H1 (cell line): ENCODE measurements around the gene ZNF586. TPM values are rescaled to one million over a fixed set of nuclear protein-coding genes. Genes with fewer than 3 reads are reported as not detected.

Experiments
- CTCF ChIA-PET: fragments of 300-600 bp; sonication (Branson Sonifier 250); formaldehyde crosslinking; loops from one replicate; lab custom pipeline; 2021; ENCODE audit not compliant: partially characterized antibody; lab: Charles Lee
- POLR2A ChIA-PET: fragments of 300-600 bp; sonication (Branson Sonifier 250); formaldehyde crosslinking; loops from one replicate; lab custom pipeline; 2021; ENCODE audit warnings: inconsistent platforms; ENCODE audit not compliant: partially characterized antibody; lab: Charles Lee
- DNase-seq, 2 experiments: peaks; one replicate each; pipeline versions ENCODE4 v3.0.0 to v3.0.0-alpha.2; 2010 to 2022; ENCODE audit warnings: low spot score in 2 of 2, low read depth in 1 of 2, mixed read lengths in 1 of 2
- FAIRE-seq: peaks from 2 replicates; lab custom pipeline; 2011; peaks lifted over from hg19 to GRCh38; lab: Jason Lieb, UNC
- H2AFZ ChIP-seq: 2 replicates; pipeline ENCODE4 v1.8.1; 2012; ENCODE audit warnings: low read length, inconsistent platforms
- H2AK5ac ChIP-seq: 2 replicates; pipeline ENCODE4 v1.6.1; 2013; ENCODE audit warnings: low read depth, low read length
- H2BK120ac ChIP-seq: replicated peaks from 2 replicates; pipeline ENCODE3; 2013; ENCODE audit warnings: low read depth, low read length, inconsistent platforms
- H2BK12ac ChIP-seq: 2 replicates; pipeline ENCODE4 v1.6.1; 2013; ENCODE audit warnings: low read depth, low read length
- H2BK15ac ChIP-seq: 2 replicates; pipeline ENCODE4 v1.6.1; 2013; ENCODE audit warnings: low read length
- H2BK20ac ChIP-seq: 2 replicates; pipeline ENCODE4 v1.6.1; 2013; ENCODE audit warnings: low read length
- H2BK5ac ChIP-seq: 2 replicates; pipeline ENCODE4 v1.6.1; 2013; ENCODE audit warnings: low read depth, low read length
- H3K14ac ChIP-seq: 2 replicates; pipeline ENCODE4 v1.6.1; 2013; ENCODE audit warnings: inconsistent platforms; ENCODE audit not compliant: insufficient read length
- H3K18ac ChIP-seq: 2 replicates; pipeline ENCODE4 v1.6.1; 2013; ENCODE audit warnings: low read length; ENCODE audit errors: extremely low read depth
- H3K23ac ChIP-seq: 2 replicates; pipeline ENCODE4 v1.6.1; 2013; ENCODE audit warnings: inconsistent platforms; ENCODE audit not compliant: insufficient read length
- H3K23me2 ChIP-seq: 2 replicates; pipeline ENCODE4 v1.6.1; 2013; ENCODE audit warnings: low read depth, low read length
- H3K27ac ChIP-seq: 2 replicates; pipeline ENCODE4 v1.6.1; 2011; ENCODE audit warnings: low read depth, low read length, inconsistent platforms
- H3K27me3 ChIP-seq, 4 experiments: replicated peaks in 1 of 4; 1 replicate in 1 of 4; 2 replicates in 3 of 4; pipeline versions ENCODE4 v1.6.1 to v1.8.1; 2011 to 2013; ENCODE audit warnings: low read length in 3 of 4, mild to moderate bottlenecking in 3 of 4, inconsistent platforms in 2 of 4, mixed read lengths in 2 of 4, moderate library complexity in 1 of 4; ENCODE audit not compliant: control insufficient read depth in 3 of 4, insufficient read depth in 3 of 4; ENCODE audit errors: extremely low read depth in 1 of 4
- H3K36me3 ChIP-seq, 4 experiments: 2 replicates each; pipeline versions ENCODE4 v1.6.1 to v1.8.1; 2011 to 2013; ENCODE audit warnings: mild to moderate bottlenecking in 4 of 4, low read length in 3 of 4, moderate library complexity in 2 of 4, control low read depth in 1 of 4, inconsistent platforms in 1 of 4; ENCODE audit not compliant: insufficient read depth in 4 of 4, control insufficient read depth in 2 of 4
- H3K4ac ChIP-seq: replicated peaks from 2 replicates; pipeline ENCODE3; 2013; ENCODE audit warnings: low read length, low read depth, mixed read lengths, inconsistent platforms; ENCODE audit not compliant: insufficient read length
- H3K4me1 ChIP-seq, 4 experiments: replicated peaks in 1 of 4; 1 replicate in 1 of 4; 2 replicates in 3 of 4; pipeline versions ENCODE4 v1.6.1 to v1.8.1; 2011 to 2013; ENCODE audit warnings: low read length in 3 of 4, inconsistent platforms in 2 of 4, mixed read lengths in 1 of 4; ENCODE audit not compliant: insufficient read depth in 4 of 4, control insufficient read depth in 3 of 4
- H3K4me2 ChIP-seq, 2 experiments: 2 replicates each; pipeline versions ENCODE4 v1.6.1 to v1.8.1; 2011 to 2013; ENCODE audit warnings: low read depth in 2 of 2, low read length in 2 of 2, control low read depth in 1 of 2, inconsistent platforms in 1 of 2, mild to moderate bottlenecking in 1 of 2; ENCODE audit not compliant: insufficient read depth in 1 of 2
- H3K4me3 ChIP-seq, 4 experiments: fragments of 200-600, 300-600 bp in 1 of 4; sonication (generic), shearing (Covaris generic), sonication (Bioruptor Twin) in 1 of 4; 2 replicates each; pipeline versions ENCODE4 v1.5.1 to v1.8.1; 2011 to 2016; ENCODE audit warnings: low read length in 4 of 4, low read depth in 3 of 4, control low read depth in 2 of 4, inconsistent platforms in 2 of 4, mild to moderate bottlenecking in 2 of 4, mixed read lengths in 1 of 4, moderate library complexity in 1 of 4; ENCODE audit not compliant: insufficient read depth in 2 of 4; ENCODE audit errors: extremely low read depth in 1 of 4
- H3K56ac ChIP-seq: replicated peaks from 2 replicates; pipeline ENCODE3; 2013; ENCODE audit warnings: low read depth, mild to moderate bottlenecking, mixed read lengths, low read length, inconsistent platforms; ENCODE audit not compliant: insufficient read length
- H3K79me1 ChIP-seq: 2 replicates; pipeline ENCODE4 v1.6.1; 2013; ENCODE audit warnings: low read depth, low read length, control low read depth
- H3K79me2 ChIP-seq, 2 experiments: 2 replicates each; pipeline versions ENCODE4 v1.6.1 to v1.8.1; 2012 to 2013; ENCODE audit warnings: low read length in 2 of 2, mild to moderate bottlenecking in 2 of 2, inconsistent platforms in 1 of 2; ENCODE audit not compliant: insufficient read depth in 2 of 2, control insufficient read depth in 1 of 2
- H3K9ac ChIP-seq, 4 experiments: replicated peaks in 1 of 4; 1 replicate in 1 of 4; 2 replicates in 3 of 4; pipeline versions ENCODE4 v1.6.1 to v1.8.1; 2011 to 2013; ENCODE audit warnings: low read depth in 3 of 4, low read length in 3 of 4, control low read depth in 2 of 4, mild to moderate bottlenecking in 2 of 4, moderate library complexity in 2 of 4, inconsistent platforms in 1 of 4; ENCODE audit errors: extremely low read depth in 1 of 4
- H3K9me3 ChIP-seq, 2 experiments: 2 replicates each; pipeline versions ENCODE4 v1.6.1 to v1.8.1; 2012 to 2013; ENCODE audit warnings: mild to moderate bottlenecking in 2 of 2, moderate library complexity in 2 of 2, control low read depth in 1 of 2, inconsistent platforms in 1 of 2, low read depth in 1 of 2, low read length in 1 of 2, mixed read lengths in 1 of 2; ENCODE audit not compliant: insufficient read depth in 2 of 2
- H4K20me1 ChIP-seq, 2 experiments: replicated peaks in 1 of 2; 2 replicates each; pipeline versions ENCODE3 to v1.8.1; 2011 to 2013; ENCODE audit warnings: inconsistent platforms in 2 of 2, low read length in 2 of 2, mild to moderate bottlenecking in 1 of 2; ENCODE audit not compliant: insufficient read depth in 2 of 2, control insufficient read depth in 1 of 2
- H4K5ac ChIP-seq: 2 replicates; pipeline ENCODE4 v1.6.1; 2013; ENCODE audit warnings: low read length, low read depth, mixed read lengths, inconsistent platforms; ENCODE audit not compliant: insufficient read length
- H4K8ac ChIP-seq: 2 replicates; pipeline ENCODE4 v1.8.0; 2013; ENCODE audit warnings: mild to moderate bottlenecking, moderate library complexity, low read length, inconsistent platforms; ENCODE audit not compliant: insufficient read depth; ENCODE audit errors: extremely low read depth
- H4K91ac ChIP-seq: replicated peaks from 2 replicates; pipeline ENCODE3; 2013; ENCODE audit warnings: low read length, mixed read lengths, inconsistent platforms; ENCODE audit not compliant: insufficient read length
- FOSL1 ChIP-seq: IDR thresholded peaks from 2 replicates; pipeline ENCODE4 v1.6.1; 2011; ENCODE audit warnings: mild to moderate bottlenecking, low read depth, low read length, moderate library complexity; ENCODE audit not compliant: insufficient read depth
- HDAC2 ChIP-seq, 2 experiments: fragments of 300-600 bp in 1 of 2; sonication (generic) in 1 of 2; IDR thresholded peaks; 2 replicates each; pipeline ENCODE4 v1.6.1; 2011 to 2012; ENCODE audit warnings: low read depth in 2 of 2, low read length in 2 of 2, mild to moderate bottlenecking in 2 of 2, moderate library complexity in 2 of 2, borderline replicate concordance in 1 of 2, inconsistent platforms in 1 of 2
- SRF ChIP-seq: IDR thresholded peaks from 2 replicates; pipeline ENCODE4 v1.6.1; 2011; ENCODE audit warnings: mild to moderate bottlenecking, low read depth, low read length, moderate library complexity
- TAF1 ChIP-seq: IDR thresholded peaks from 2 replicates; pipeline ENCODE4 v1.6.1; 2011; ENCODE audit warnings: mild to moderate bottlenecking, low read depth, low read length
- ZNF274 ChIP-seq: IDR thresholded peaks from 2 replicates; pipeline ENCODE4 v1.7.0; 2012; ENCODE audit warnings: low read length, borderline replicate concordance; ENCODE audit errors: extremely low read depth
- WGBS, 2 experiments: shearing (Covaris generic) in 1 of 2; methylation state at CpG; one replicate each; pipeline versions ENCODE4 v1.1.6 to v1.1.7; 2013 to 2015; ENCODE audit warnings: low lambda C conversion rate in 2 of 2, mixed read lengths in 2 of 2, inconsistent platforms in 1 of 2, low coverage in 1 of 2, missing lambda C conversion rate in 1 of 2; ENCODE audit not compliant: insufficient replicate concordance in 2 of 2, insufficient coverage in 1 of 2, insufficient read length in 1 of 2; ENCODE audit errors: extremely low coverage in 1 of 2, missing lambda C conversion rate in 1 of 2; 5-methylcytosine and 5-hydroxymethylcytosine counted together
- polyA plus RNA-seq, 7 experiments: library from polyadenylated mRNA; depleted of rRNA in 3 of 7; stranded (reverse) in 5 of 7; unstranded in 2 of 7; fragments of >200 nt in 5 of 7; fragments of 200-250 nt in 2 of 7; gene quantifications; 1 replicate in 5 of 7; 2 replicates in 1 of 7; 4 replicates in 1 of 7; pipeline versions ENCODE4 v1.2.1 to v1.2.3, GENCODE V29; 2011 to 2013; ENCODE audit warnings: missing spikeins in 2 of 7, mixed read lengths in 2 of 7
- total RNA-seq: library from RNA; stranded (reverse); fragmentation: NEBNext Ultra II Directional; extraction: Animal tissue kit (Norgen Biotek cat#: 25700); gene quantifications from 2 replicates; pipeline ENCODE4 v1.2.1, GENCODE V29; 2021
- TF ChIP-seq, protein P1 (sequence below): IDR thresholded peaks from 2 replicates; pipeline ENCODE4 v1.6.1; 2012; ENCODE audit warnings: low read length, inconsistent platforms
- TF ChIP-seq, protein P2 (sequence below): IDR thresholded peaks from 2 replicates; pipeline ENCODE4 v1.6.1; 2012; ENCODE audit warnings: inconsistent platforms

Gene ZNF586
- total and polyA plus RNA-seq, 2 of the 8 experiments (the other 6 are each of a cell fraction or from before 2014, with no cell fraction given), result 8.1 to 15.5 TPM

DNA sequence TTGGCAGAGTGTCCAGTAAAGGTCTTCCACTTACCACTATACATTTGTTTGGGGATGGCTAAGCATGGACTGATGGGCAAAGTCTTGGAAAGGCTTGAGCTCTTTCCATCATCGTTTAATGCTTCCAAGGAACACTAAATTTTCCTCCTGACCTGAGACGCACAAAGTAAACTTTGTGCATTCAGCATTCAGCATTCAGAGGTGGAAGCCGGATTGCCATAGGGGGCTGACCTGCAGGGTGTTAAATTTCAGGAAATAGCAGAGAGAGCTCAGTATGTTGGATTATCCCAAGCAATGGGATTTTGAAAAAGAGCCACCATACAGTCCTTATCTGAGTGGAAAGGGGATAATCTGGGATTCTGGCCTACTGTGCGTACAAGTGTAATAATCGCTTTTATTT is 31.2 kb downstream of the ZNF586 start:
- Histone ChIP-seq H3K9me3 (no peaks in the 10 kb centered on the region), H3K4me3 (peak overlapping the region in 1 of 4 experiments; percentile 20; a peak in 1 of 8 replicates), H2AFZ (no peak overlapping the region), H3K27me3 (no peaks in the 10 kb centered on the region), H4K20me1 (no peaks in the 10 kb centered on the region), H3K18ac (no peak overlapping the region), H4K5ac (no peak overlapping the region), H3K79me1 (no peaks in the 10 kb centered on the region), H2BK20ac (0 out of 2 replicates have a peak overlapping the region, but pooled peaks have one; percentile 40), H3K56ac (no peak overlapping the region), H3K14ac (no peak overlapping the region), H3K4me2 (peak overlapping the region; percentile 35 to 38; a peak in 3 of 4 replicates), H3K23ac (no peak overlapping the region), H3K79me2 (no peaks in the 10 kb centered on the region), H3K4ac (peak overlapping the region; percentile 8), H4K91ac (no peak overlapping the region), H2BK5ac (peak overlapping the region; percentile 1; the same call in 1 of the 2 replicates), H2BK15ac (no peak overlapping the region), H3K27ac (no peak overlapping the region), H3K23me2 (peaks cover 10% of the 10 kb centered on the region; the same call in 1 of the 2 replicates), H2AK5ac (no peak overlapping the region), H2BK12ac (peak overlapping the region; percentile 60; the same call in 1 of the 2 replicates), H3K36me3 (peaks cover 0 to 5% (median under 1%) of the 10 kb centered on the region in 4 experiments; a peak in 3 of 8 replicates), H4K8ac (no peak overlapping the region), H2BK120ac (no peak overlapping the region), H3K4me1 (peaks cover 6 to 21% (median 15%) of the 10 kb centered on the region in 4 experiments), H3K9ac (no peak overlapping the region)
- ChIA-PET POLR2A (interaction anchor here (0.6 to 3.4 kb wide), 7 partner anchors 14 to 49 kb away, joined by 3 to 10 read pairs (median 6); partner anchors contain the start of genes ZNF552, ZNF586 and ZNF587), CTCF (interaction anchor here (1.7 to 2.7 kb wide), 2 partner anchors 15 to 19 kb away, joined by 4 to 7 read pairs; no protein-coding TSS in a partner anchor)
- TF ChIP-seq SRF, result no peak
- no peak for TF ChIP-seq FOSL1
- TF ChIP-seq, protein P1, sequence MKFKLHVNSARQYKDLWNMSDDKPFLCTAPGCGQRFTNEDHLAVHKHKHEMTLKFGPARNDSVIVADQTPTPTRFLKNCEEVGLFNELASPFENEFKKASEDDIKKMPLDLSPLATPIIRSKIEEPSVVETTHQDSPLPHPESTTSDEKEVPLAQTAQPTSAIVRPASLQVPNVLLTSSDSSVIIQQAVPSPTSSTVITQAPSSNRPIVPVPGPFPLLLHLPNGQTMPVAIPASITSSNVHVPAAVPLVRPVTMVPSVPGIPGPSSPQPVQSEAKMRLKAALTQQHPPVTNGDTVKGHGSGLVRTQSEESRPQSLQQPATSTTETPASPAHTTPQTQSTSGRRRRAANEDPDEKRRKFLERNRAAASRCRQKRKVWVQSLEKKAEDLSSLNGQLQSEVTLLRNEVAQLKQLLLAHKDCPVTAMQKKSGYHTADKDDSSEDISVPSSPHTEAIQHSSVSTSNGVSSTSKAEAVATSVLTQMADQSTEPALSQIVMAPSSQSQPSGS, result no peak
- no peak for TF ChIP-seq TAF1
- TF ChIP-seq HDAC2 (IDR thresholded peaks at IDR 0.05; ENCODE audit: borderline replicate concordance in 1 of 2, low read depth in 2 of 2, low read length in 2 of 2), result no peak
- TF ChIP-seq, protein P2, sequence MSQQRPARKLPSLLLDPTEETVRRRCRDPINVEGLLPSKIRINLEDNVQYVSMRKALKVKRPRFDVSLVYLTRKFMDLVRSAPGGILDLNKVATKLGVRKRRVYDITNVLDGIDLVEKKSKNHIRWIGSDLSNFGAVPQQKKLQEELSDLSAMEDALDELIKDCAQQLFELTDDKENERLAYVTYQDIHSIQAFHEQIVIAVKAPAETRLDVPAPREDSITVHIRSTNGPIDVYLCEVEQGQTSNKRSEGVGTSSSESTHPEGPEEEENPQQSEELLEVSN, result no peak
- TF ChIP-seq ZNF274, result no peak
- 81% methylated on average over 5 of the region's 5 CpGs; no CpG with 5 or more reads in 1 of the 2 experiments for WGBS, 2 experiments
- FAIRE-seq (no peak), DNase-seq (no peak)
